Brain microvascular endothelial cell (primary cell): ENCODE results near the gene ZNF346.

Source experiments
- DNase-seq: peaks from one replicate; pipeline ENCODE4 v3.0.0-alpha.2; 2020
- H3K27ac ChIP-seq: fragments of 250-450 bp; sonication (Bioruptor Pico); 2 replicates; pipeline ENCODE4 v1.5.1; 2020; ENCODE audit warnings: mild to moderate bottlenecking, moderate library complexity
- H3K27me3 ChIP-seq: fragments of 250-450 bp; sonication (Bioruptor Pico); replicated peaks from 2 replicates; pipeline ENCODE4 v1.5.1; 2020; ENCODE audit warnings: mild to moderate bottlenecking
- H3K36me3 ChIP-seq: fragments of 250-450 bp; sonication (Bioruptor Pico); replicated peaks from 2 replicates; pipeline ENCODE4 v1.5.1; 2020; ENCODE audit warnings: mild to moderate bottlenecking
- H3K4me3 ChIP-seq: 2 replicates; pipeline ENCODE4 v1.5.1; 2011; ENCODE audit warnings: low read depth, mild to moderate bottlenecking, control low read depth, low read length, moderate library complexity
- CTCF ChIP-seq: IDR thresholded peaks from 2 replicates; pipeline ENCODE4 v1.5.1; 2011; ENCODE audit warnings: low read depth, mild to moderate bottlenecking, moderate library complexity, low read length, control low read depth, inconsistent platforms; ENCODE audit errors: missing control alignments
- in situ Hi-C: cut with HindIII; loops from 2 replicates; pipeline ENCODE4 v1.10.0; 2017; ENCODE audit warnings: low sequenced_read_pairs, low pct_ligation_motif_present

ZNF346 gene

GRCh38 chr5:177086654-177087397 is 64.3 kb downstream of the ZNF346 start, which contains the start of gene FGFR4:
Gene FGFR4, plus strand, starts transcription at chr5:177086915. Its CDS starts 2,688 bp downstream, at chr5:177089603.
- Histone ChIP-seq H3K36me3 (no peaks in the 10 kb centered on the region), H3K27ac (no peak within 1 kb of the TSS), H3K27me3 (no peaks in the 10 kb centered on the region), H3K4me3 (peak within 1 kb of the TSS; percentile 45)
- peak; percentile 14 for DNase-seq
- in situ Hi-C loops, result no loop called here
- TF ChIP-seq CTCF, result peak; percentile 38

GRCh38 chr5:177087398-177088005 is 65.0 kb downstream of the ZNF346 start:
- H3K4me3 ChIP-seq, result peak overlapping the region; percentile 45
- DNase-seq, result no peak
- no peaks in the 10 kb centered on the region for H3K36me3 ChIP-seq
- no peak overlapping the region for H3K27ac ChIP-seq
- in situ Hi-C loops, result no loop called here
- TF ChIP-seq CTCF, result no peak
- H3K27me3 ChIP-seq, result no peaks in the 10 kb centered on the region

- no peak overlapping the region for H3K27ac ChIP-seq
- in situ Hi-C loops, result no loop called here
- TF ChIP-seq CTCF, result no peak
- no peaks in the 10 kb centered on the region for H3K36me3 ChIP-seq
- no peak for DNase-seq
- no peak overlapping the region for H3K4me3 ChIP-seq
- no peaks in the 10 kb centered on the region for H3K27me3 ChIP-seq
Observed at GRCh38 chr5:177089127-177089526, 66.6 kb downstream of the ZNF346 start.

- DNase-seq, result no peak
- Histone ChIP-seq H3K4me3 (no peak overlapping the region), H3K27ac (no peak overlapping the region), H3K36me3 (no peaks in the 10 kb centered on the region), H3K27me3 (no peaks in the 10 kb centered on the region)
- TF ChIP-seq CTCF, result no peak
- in situ Hi-C loops, result no loop called here
Observed at GRCh38 chr5:177089825-177090641, 67.5 kb downstream of the ZNF346 start.

- H3K4me3 ChIP-seq, result no peak overlapping the region
- H3K27me3 ChIP-seq, result no peaks in the 10 kb centered on the region
- TF ChIP-seq CTCF, result no peak
- no peak overlapping the region for H3K27ac ChIP-seq
- in situ Hi-C loops, result no loop called here
- DNase-seq, result no peak
- H3K36me3 ChIP-seq, result no peaks in the 10 kb centered on the region
Observed at GRCh38 chr5:177090813-177091212, 68.3 kb downstream of the ZNF346 start.
